ENCODE data around the gene RASSF5.

Gene RASSF5

DNA sequence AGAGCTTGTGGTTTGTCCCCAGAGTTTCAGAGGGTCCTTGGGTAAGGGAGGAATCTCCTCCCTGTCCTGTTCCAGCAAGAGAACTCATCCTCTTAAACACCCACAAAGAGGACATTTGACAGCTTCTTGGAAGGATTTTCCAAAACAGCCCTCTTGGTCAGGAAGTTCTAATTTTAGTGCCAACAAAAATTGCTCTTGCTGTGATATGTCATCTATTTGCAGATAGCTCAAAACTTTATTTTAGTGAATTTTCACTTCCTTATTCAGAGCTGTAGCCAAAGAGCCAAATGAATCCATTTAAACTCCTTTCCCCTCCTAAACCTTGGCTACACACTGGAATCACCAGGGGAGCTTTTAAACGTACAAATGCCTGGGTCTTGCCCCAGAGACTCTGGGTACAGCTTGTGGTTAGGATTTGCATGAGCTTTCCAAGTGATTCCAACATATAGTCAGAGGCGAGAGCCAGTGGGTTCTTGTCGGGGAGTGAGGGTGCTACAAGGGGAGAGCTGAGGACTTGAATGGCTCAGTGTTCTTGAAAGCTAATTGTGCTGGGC is 11.8 kb upstream of the RASSF5 start:
- DNase-seq = no peak
- H3K36me3 ChIP-seq (replicated peaks) = peaks cover 51% of the 10 kb centered on the region

DNA sequence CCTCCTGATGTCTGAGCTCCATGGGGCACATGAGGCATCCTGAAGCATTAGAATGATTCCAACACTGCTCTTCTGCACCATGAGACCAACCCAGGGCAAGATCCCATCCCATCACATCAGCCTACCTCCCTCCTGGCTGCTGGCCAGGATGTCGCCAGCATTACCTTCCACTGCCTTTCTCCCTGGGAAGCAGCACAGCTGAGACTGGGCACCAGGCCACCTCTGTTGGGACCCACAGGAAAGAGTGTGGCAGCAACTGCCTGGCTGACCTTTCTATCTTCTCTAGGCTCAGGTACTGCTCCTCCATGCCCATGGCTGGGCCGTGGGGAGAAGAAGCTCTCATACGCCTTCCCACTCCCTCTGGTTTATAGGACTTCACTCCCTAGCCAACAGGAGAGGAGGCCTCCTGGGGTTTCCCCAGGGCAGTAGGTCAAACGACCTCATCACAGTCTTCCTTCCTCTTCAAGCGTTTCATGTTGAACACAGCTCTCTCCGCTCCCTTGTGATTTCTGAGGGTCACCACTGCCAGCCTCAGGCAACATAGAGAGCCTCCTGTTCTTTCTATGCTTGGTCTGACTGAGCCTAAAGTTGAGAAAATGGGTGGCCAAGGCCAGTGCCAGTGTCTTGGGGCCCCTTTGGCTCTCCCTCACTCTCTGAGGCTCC is 11.1 kb upstream of the RASSF5 start:
- in situ Hi-C loops (cut with HindIII; ENCODE audit: low pct_ligation_motif_present, low sequenced_read_pairs) = loop anchor here (25.0 kb wide), 1 partner anchor 91 kb away; no protein-coding TSS in a partner anchor
- H3K27me3 ChIP-seq (replicated peaks) = no peaks in the 10 kb centered on the region
- TF ChIP-seq, protein P1, sequence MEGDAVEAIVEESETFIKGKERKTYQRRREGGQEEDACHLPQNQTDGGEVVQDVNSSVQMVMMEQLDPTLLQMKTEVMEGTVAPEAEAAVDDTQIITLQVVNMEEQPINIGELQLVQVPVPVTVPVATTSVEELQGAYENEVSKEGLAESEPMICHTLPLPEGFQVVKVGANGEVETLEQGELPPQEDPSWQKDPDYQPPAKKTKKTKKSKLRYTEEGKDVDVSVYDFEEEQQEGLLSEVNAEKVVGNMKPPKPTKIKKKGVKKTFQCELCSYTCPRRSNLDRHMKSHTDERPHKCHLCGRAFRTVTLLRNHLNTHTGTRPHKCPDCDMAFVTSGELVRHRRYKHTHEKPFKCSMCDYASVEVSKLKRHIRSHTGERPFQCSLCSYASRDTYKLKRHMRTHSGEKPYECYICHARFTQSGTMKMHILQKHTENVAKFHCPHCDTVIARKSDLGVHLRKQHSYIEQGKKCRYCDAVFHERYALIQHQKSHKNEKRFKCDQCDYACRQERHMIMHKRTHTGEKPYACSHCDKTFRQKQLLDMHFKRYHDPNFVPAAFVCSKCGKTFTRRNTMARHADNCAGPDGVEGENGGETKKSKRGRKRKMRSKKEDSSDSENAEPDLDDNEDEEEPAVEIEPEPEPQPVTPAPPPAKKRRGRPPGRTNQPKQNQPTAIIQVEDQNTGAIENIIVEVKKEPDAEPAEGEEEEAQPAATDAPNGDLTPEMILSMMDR (IDR thresholded peaks at IDR 0.05; ENCODE audit: low read depth, low read length, missing control alignments) = no peak
- no peak overlapping the region for H3K27ac ChIP-seq
- no peak for DNase-seq
- no peak overlapping the region for H3K4me3 ChIP-seq (ENCODE audit: low read depth, low read length)
- peaks cover 49% of the 10 kb centered on the region for H3K36me3 ChIP-seq (replicated peaks)

More for the DNA sequence above, 11.8 kb upstream of the RASSF5 start:
- Histone ChIP-seq H3K27me3 (replicated peaks) (no peaks in the 10 kb centered on the region), H3K27ac (no peak overlapping the region), H3K4me3 (ENCODE audit: low read depth, low read length) (no peak overlapping the region)
- in situ Hi-C loops (cut with HindIII; ENCODE audit: low pct_ligation_motif_present, low sequenced_read_pairs) = loop anchor here (25.0 kb wide), 1 partner anchor 92 kb away; no protein-coding TSS in a partner anchor
- TF ChIP-seq, protein P1 (IDR thresholded peaks at IDR 0.05; ENCODE audit: low read depth, low read length, missing control alignments) = no peak

DNA sequence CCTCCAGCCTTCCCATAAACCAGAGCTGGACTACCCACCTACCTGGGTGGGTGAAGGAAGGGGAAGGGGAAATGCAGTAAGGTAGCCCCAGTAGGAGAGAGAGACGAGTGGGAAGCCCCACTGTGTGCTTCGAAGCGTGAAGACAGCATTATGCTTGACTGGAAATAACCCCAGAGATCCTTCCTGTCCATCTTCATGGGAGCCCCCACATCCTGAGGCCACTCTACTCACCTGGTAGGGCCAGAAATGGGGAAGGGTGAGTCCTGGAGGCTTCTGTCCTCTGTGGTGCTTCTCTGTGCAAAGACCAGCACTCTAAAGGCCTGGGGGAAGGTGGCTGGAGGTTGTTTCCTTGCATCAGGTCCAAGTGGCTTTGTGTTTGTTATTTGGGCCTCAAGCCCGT is 10.0 kb upstream of the RASSF5 start:
- DNase-seq = no peak
- Histone ChIP-seq H3K27ac (no peak overlapping the region), H3K4me3 (ENCODE audit: low read depth, low read length) (no peak overlapping the region), H3K36me3 (replicated peaks) (peaks cover 38% of the 10 kb centered on the region), H3K27me3 (replicated peaks) (no peaks in the 10 kb centered on the region)
- in situ Hi-C loops (cut with HindIII; ENCODE audit: low pct_ligation_motif_present, low sequenced_read_pairs) = loop anchor here (25.0 kb wide), 1 partner anchor 90 kb away; no protein-coding TSS in a partner anchor
- TF ChIP-seq, protein P1 (IDR thresholded peaks at IDR 0.05; ENCODE audit: low read depth, low read length, missing control alignments) = no peak

DNA sequence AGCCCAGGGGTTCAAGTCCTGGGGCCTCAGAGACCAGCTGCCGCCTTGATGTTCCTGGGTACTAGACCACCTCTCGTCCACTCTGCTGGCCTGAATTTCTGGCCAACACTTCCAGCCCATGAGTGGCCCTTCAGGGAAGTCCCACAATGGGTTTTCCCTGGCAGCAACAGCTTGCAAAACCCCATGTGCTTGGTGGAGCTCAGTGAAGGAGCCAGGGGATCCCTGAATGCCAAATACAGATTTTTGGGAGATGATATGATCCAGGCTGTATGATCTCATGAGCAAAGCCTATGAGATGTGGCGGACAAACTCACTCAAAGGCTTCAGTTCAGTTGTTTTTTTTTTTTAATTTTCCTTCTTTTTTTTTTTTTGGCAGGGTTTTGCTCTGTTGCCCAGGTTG is 9.6 kb upstream of the RASSF5 start:
- H3K36me3 ChIP-seq (replicated peaks) = peaks cover 33% of the 10 kb centered on the region
- in situ Hi-C loops (cut with HindIII; ENCODE audit: low pct_ligation_motif_present, low sequenced_read_pairs) = loop anchor here (25.0 kb wide), 1 partner anchor 90 kb away; no protein-coding TSS in a partner anchor
- H3K27ac ChIP-seq = no peak overlapping the region
- DNase-seq = no peak
- no peaks in the 10 kb centered on the region for H3K27me3 ChIP-seq (replicated peaks)
- H3K4me3 ChIP-seq (ENCODE audit: low read depth, low read length) = no peak overlapping the region
- TF ChIP-seq, protein P1 (IDR thresholded peaks at IDR 0.05; ENCODE audit: low read depth, low read length, missing control alignments) = no peak

DNA sequence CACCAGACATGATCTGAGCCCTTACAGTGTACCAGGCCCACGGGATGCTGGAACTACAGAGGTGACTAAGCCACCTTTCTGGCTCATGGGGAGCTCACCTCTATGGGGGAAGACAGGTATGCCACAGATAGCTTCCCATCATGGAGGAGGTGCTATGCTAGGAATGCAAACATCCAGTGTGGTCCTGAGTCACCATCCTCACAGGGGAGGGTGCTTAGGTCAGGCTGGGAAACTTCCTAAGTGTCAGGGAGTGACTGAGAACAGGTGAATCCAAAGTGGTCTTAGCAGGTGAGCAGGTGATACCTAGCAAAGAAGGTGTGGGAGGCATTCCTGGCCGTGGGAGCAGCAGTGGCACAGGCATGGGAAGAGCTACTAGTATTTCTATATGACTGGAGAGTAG is 8.6 kb upstream of the RASSF5 start:
- Histone ChIP-seq H3K36me3 (replicated peaks) (peaks cover 24% of the 10 kb centered on the region), H3K27ac (no peak overlapping the region), H3K27me3 (replicated peaks) (no peaks in the 10 kb centered on the region), H3K4me3 (ENCODE audit: low read depth, low read length) (no peak overlapping the region)
- DNase-seq = no peak
- TF ChIP-seq, protein P1 (IDR thresholded peaks at IDR 0.05; ENCODE audit: low read depth, low read length, missing control alignments) = no peak
- in situ Hi-C loops (cut with HindIII; ENCODE audit: low pct_ligation_motif_present, low sequenced_read_pairs) = loop anchor here (25.0 kb wide), 1 partner anchor 89 kb away; no protein-coding TSS in a partner anchor
